NCI-H460 (cell line): Measurements from ENCODE around the gene STAMBP. TPM values are rescaled to one million over a fixed set of nuclear protein-coding genes. Genes with fewer than 3 reads are reported as not detected.
"Not testable (repeated sequence)": the region's sequence is repeated elsewhere in the genome, so short reads cannot be mapped to it uniquely, and the experiment has no call there.

Experiments used
- DNase-seq: peaks from one replicate; pipeline ENCODE4 v3.0.0-alpha.2; 2016; ENCODE audit warnings: low read depth; ENCODE audit errors: extremely low read depth
- polyA plus RNA-seq: library from polyadenylated mRNA; depleted of rRNA; stranded (reverse); fragments of >200 nt; gene quantifications from 2 replicates; pipeline ENCODE4 v1.2.3, GENCODE V29; 2014; cell fraction: nucleus; rRNA removed
- total RNA-seq: library from RNA; depleted of rRNA; stranded (reverse); fragments of >200 nt; shearing (Covaris generic); gene quantifications from 2 replicates; pipeline ENCODE4 v1.2.3, GENCODE V29; 2014; rRNA removed

Gene STAMBP
- total RNA-seq = 81.2 and 88.6 TPM in 2 replicates
- polyA plus RNA-seq = 39.2 and 58.7 TPM in 2 replicates

DNA sequence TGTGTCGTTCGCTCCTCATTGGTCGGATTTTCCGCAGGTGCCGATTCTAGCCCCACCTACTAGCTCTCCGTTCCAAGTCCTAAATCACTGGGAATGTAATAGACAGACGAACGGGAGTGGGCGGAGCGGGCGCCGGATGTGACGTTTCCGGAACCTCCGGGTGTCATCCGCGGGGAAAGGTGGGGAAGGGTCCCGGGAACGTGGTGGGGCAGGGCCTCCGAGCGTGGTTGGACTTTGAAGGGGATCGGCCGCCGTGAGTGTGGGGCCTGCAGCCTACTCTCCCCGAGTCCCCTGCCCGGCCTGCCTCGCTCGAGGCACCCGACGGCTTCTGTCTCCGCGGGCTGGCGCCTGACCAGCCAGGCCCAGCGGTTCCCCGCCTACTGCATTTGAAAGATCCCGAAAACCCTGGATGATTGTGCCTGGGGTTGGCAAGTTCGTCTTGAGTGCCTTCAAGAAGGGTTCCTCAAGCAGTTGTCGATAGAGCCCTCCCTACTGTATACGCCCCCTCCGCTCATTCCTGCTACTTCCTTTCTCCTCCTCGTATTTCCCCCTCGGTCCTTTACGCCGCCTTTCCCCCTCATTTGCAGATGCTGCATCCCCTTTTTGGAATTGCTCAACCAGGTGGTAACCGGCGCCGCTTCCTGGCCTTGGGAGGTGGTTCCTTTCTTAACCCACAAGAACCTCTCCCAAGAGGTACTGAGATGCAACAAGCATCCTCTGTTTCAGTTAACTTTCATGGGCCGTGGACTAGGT lies at the start of gene STAMBP:
TSS of gene STAMBP (plus strand) at position 144 of the 753 bp plus-strand sequence. CDS start 1,896 bp downstream, outside the sequence.
- peak; percentile 97 for DNase-seq

DNA sequence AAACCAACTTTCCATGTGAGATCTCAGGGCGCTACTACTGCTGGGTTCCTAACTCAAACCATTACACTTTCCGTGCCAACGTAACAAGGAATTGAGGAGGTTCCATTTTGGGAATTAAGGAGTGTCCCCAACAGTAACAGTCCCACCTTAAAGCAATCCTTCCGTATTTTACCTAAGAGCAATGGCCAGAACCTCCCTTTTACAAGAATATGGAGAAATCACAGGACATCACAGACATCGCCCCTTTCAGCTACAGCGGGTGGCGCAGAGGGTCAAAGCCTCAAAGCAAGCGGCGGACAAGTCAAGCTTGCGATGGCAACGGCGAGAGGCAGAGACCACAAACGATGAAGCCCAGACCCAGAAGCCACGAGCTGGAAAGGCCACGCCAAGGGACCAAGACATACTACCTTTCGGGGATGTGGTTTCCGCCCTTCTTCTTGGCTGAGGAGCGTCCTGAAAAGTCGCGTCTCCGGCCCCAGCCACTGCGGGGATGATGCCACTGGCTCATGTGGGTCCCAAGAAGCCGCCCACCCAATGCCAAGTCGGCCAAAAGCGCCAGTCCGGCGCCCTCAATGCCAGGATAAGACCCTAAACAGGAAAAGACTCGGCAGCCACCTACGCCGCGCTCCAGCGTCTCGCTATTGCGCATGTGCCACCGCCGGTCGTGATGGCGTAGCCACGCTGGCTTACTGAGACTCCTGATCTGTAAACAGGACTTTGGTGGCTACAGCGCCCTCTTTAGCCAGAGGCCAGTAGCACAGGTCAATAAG lies 49.1 kb upstream of the STAMBP start, which contains the start of gene DUSP11:
TSS of gene DUSP11 (minus strand) at position 637 of the 770 bp plus-strand sequence. CDS start at position 508, 129 bp downstream.
- DNase-seq = peak; percentile 95

DNA sequence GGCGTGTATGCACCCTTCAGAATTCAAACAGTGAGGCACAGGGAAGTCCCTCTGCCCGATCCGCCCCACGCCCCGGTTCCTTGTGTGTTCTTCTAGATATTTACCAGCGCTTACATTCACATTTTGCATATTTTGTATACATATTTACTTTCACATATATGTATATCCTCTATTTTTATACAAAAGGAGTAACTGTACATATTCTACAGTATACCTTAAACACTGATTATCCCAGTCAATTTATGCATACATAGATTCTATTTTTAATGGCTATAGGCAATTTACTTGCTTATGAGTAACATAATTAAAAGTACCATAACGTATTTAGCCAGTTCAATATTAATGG lies 48.6 kb upstream of the STAMBP start:
- DNase-seq = no peak

DNA sequence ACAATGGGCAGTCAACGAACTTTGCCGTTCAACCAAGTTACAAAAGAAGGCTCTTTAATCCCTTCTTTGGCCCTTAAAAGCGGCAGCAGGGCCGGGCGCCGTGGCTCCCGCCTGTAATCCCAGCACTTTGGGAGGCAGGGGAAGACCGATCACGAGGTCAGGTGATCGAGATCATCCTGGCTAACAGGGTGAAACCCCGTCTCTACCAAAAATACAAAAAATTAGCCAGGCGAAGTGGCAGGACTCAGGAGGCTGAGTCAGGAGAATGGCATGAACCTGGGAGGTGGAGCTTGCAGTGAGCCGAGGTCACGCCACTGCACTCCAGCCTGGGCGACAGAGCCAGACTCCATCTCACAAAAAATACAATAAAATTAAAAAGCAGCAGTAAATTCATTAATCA lies 45.4 kb upstream of the STAMBP start:
- DNase-seq = peak; percentile 17

DNA sequence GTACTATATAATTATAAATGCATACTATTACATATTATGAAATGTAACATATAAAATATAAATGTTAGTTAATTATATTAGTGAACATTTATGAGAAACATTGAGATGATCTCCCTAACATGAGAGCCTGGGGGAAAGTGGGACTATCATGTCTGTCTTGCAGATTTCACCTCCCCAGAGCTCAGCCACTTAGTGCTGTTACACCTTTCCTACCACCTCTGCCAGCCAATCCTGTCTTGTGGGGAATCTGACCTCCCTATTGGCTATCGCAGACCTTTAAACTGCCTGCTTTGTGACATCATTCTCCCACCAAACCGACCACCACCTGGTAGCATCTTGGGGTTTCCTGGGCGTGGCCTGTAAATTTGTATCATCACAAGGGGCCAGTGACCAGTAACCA lies 44.9 kb upstream of the STAMBP start, which contains the start of gene C2orf78:
TSS of gene C2orf78 (plus strand) at position 301 of the 400 bp plus-strand sequence. CDS start 127 bp downstream, outside the sequence.
- not testable (repeated sequence) for DNase-seq

DNA sequence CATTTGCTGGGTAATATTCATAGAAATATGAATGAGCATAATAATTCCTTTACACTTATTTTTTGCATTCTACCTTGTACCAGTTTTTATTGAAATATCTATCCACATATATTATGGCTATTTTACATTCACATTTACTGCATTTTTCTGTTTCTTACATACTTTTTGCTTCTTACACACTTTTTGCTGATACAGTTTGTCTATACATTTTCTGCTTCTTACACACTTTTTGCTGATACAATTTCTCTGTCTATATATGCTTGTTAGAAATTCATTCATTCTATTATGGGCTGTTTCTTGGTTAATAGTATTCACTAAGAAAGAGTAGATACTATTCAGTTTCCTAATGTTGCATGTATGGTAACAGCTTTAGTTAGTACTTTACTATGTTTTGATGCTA lies 16.9 kb upstream of the STAMBP start:
- no peak for DNase-seq

DNA sequence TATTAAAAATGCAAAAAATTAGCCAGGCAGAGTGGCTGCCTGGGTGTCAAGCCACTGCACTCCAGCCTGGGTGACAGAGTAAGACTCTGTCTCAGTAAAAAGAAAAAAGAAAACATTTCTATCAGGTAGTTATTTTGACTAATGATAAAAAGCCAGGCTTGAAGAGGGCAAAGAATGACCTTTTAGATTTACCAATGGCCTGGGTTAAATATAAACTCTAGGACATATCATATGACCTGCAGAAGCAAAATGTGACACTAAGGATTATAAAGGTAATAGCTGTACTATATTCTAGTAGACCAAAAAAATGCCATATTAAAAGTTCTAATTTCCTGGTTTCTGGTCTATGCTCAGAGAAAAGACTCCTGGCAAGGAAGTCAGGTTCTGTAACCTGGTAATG lies 16.1 kb upstream of the STAMBP start:
- no peak for DNase-seq

DNA sequence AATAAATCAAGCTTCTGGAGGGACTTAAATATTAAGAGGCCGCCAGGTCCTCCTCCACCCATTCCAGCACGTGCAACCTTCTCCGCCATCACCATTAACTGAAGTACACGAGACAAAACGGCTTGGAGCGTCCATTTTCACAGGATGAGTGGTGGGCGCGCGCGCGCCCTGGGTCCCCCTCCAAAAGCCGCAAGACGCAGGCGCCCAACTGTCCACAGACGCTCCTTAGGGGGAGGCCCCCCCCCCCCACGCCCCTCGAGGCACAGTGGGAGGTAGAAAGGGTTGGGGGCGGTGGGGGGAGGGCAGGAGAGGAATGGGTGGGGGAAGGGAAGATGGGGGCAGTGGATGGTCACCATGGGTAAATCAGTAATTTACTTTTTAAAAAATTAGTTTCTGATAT lies 10.5 kb upstream of the STAMBP start:
- DNase-seq = no peak

DNA sequence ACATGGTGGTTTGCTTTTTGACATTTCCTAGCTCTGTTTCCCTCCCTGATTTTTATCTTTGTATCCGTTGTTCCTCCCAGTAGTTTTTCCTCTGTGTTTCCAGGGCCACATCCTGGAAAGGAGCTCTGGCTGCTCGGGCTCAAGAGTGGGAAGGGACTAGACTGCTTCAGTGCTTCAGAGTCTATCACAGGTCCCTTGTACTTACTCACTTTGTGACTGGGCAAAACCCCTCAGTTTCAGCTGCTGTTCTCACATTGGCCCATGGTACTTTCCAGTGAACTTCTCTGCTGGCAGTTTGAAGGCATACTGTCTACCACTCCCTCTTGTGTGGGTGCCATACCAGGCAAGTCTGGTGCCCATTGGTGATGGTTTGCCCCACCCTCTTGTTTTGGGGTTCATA lies 7.5 kb upstream of the STAMBP start:
- no peak for DNase-seq

DNA sequence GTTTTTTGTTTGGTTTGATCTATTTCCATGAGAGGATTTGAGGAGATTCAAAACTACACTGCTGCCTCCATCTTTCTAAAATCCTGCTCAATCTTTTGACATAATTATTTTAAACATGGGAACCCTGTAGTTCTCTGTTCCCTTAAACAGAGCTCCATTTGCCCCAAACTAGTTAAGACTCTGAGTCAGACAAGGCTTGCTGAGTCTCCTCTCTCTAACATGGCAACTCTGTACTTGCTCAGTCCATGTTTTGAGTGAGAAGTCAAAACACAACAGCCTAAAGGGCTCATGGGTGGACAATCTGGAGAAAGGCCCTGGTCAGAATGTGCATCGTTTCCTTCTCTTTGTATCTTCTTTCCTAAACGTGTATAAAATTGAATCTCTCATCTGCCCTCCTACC lies 7.1 kb upstream of the STAMBP start:
- no peak for DNase-seq

DNA sequence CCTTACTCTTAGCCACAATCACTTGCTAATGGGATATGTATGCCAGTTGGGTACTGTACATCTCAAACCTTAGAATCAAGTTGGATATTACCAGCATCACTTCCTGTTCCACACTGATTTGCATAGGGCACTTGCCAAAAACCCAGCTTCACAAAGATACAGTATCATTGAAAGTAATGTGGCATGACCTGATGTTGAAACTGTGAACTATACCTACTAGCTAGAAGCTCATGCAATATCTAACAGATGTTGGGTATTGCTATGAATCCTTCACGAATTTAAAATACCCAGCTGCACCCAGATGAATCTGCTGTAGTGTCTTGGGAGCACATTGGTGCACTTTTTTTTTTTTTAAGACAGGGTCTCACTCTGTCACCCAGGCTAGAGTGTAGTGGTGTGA lies 6.5 kb upstream of the STAMBP start:
- no peak for DNase-seq

DNA sequence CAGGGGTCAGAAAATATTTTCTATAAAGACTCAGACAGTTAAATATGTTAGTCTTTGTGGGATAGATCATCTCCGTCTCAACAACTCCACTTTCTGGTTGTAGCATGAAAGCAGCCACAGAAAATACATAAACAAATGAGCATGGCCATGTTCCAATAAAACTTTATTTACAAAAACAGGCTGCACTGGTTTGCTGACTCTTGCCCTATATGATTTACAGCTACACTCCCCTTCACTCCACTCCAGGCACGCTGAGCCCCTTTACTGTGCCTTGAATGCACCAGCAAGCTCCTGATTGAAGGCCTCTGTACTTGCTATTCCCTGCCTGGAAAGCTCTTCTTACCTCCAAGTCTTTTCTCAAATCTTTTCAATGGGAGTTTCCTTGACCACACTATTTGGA lies 5.8 kb upstream of the STAMBP start:
- no peak for DNase-seq

DNA sequence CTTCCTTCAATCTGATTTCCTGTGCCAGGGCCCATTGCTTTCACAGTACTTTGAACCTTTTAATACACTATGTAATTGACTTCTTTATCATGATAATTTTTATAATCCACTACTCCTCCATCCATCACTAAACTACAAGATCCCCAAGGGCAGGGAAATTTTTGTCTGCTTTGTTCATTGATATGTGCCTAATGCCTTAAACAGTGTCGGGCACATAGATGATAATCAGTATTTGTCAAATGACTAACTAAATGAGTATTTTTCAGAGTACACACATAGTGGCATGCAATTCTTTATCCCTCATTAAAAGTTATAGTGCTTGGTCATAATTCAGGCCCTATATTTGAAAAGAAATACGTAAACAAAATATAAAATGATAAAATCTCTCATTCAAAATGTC lies 5.3 kb upstream of the STAMBP start:
- no peak for DNase-seq

DNA sequence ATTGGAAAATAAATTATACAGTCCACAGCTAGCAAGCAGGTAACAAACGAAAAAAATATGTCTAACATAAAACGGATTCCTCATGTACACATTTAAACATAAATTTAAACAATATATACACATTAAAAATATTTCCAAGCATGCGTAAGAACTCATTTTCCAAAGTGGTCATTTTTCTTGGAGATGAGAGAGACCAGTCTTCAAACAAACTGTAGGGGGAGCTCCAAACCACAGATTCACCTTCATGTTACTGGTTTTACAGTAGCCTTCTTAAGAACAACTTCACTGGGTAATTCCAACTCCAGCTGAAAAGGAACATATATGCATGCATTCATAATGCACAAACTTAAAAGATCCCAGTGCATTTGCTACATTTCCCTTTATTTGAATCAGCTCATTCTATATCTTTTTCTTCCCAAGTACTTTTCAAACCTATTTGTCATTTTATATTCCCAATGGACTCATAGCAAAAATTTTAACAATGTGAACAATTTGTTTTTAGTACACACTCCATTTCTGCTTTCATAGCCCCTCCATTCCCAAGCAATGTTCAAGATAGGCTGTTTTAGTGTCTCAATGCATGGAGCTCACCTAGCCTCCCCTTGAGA lies 4.7 kb upstream of the STAMBP start:
- DNase-seq = peak; percentile 66

DNA sequence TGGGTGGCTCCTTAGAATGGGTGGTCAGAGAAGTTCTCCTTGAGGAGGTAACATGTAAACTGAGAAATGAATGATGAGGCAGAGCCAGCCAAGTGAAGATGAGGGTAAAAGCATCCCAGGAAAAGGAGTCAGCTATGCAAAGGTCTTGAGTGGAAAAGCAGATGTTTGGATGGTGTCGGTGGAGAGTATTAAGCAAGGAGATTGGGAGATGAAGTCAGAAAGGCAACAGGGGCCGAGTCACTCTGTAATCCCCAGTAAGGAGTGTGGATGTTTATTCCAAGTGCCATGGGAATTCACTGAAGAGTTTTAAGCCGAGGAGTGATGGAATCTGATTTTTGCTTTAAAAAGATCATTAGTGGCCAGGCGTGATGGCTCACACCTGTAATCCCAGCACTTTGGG lies 3.4 kb upstream of the STAMBP start:
- no peak for DNase-seq

DNA sequence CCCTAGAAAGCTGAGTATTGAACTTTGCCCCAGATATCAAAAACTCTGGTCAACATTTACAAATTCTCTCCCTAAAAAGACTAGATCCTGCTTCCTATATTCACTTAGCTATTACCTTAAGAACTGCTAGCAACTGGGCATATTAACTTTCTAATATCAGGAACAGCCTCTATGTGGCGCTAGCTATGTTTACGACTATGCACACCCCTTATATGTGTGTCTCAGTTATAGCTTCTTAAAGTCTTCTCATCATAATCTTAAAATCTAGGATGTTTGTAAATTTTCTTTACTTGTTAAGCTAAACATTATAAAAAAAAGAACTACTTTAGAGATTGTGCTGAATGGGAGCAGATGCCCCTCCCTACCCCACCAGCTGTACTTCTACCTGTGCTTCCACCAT lies 1.7 kb upstream of the STAMBP start:
- DNase-seq = peak; percentile 26

DNA sequence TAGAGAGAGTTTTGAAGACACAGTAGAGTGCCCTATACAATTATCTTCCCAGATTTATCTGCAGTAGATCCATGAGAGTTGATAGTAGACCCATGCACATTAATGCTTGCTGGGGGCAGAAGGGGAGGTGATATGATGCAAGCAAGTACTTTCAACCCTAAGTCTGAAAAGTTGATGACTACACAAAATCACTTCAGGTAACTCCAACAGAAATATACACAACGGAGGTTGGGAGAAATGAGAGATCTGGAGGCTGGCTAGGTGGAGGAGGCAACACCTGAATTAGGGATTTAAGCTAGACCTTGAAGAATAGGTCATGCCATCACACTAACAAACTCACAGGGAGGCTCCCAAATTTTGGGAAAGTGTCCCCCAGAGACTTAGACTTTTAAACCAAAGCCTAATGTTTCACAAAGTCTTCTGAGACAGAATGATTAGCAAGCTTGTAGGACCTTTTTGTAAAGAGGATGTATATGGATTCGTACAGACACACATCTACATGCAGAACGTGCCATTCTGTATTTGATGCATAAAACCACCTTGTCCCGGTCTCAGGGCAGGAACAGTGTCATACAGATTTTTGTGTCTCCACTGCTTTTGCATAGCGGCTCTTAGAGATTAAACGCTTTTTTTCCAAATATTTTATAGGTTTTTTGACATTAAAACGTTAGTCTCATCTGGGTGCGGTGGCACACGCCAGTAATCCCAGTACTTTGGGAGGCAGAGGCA lies 937 bp upstream of the STAMBP start:
- DNase-seq = no peak

DNA sequence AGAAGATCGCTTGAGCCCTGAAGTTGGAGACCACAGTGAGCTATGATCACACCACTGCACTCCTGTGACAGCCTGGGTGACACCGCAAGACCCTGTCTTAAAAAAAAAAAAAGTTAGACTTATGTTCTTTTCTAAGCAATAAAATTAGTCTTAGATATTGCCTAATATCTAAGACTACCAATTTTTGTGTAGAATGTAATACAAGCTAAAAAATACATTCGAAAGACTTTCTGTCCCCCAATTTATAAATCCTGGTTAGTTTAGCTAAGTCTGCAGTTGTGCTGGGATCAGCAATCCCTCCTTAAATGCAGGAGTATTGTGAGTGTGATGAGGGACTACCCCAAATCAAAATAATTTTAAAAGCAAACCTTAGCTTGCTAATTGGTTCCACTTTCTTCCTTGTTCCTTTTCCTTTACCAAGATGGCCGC lies 358 bp upstream of the STAMBP start:
- no peak for DNase-seq

DNA sequence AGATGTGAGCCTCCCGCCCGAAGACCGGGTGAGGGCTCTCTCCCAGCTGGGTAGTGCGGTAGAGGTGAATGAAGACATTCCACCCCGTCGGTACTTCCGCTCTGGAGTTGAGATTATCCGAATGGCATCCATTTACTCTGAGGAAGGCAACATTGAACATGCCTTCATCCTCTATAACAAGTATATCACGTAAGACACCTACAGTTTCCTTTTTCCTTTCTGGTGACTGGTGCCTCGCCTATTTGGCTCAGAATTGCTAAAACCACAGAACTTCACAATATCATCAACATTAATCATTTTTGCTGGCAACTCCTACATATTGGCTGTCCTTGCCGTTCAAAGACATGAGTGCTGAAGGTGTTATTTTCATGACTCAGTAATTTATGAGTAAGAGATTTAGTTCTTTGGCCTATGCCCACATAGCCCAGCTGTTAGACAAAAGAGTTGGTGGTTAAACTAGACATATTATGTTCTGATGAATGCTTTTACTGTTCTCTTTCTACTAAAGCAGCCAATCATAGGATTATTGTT lies 2.2 kb downstream of the STAMBP start:
- DNase-seq = no peak

DNA sequence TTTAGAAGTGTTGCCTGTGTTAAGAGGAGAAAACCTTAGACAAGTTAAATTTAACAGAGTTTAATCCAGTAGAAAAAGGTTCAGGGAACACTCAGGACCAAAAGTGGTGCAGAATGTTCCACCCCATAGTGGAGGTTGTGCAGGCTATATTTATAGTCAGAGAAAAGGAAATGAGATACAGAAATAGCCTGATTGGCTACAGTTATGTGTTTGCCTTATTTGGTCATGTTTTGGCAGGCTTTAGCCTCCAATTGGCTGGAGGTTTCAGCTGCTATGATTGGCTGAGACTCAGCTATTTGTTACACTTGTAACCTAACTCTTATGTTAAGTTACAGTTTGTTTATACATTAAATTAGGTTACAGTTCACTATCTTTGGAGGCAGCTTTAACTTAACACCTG lies 4.2 kb downstream of the STAMBP start:
- peak; percentile 13 for DNase-seq
